ENCODE results near the gene TYW1. TPM values are rescaled to one million over a fixed set of nuclear protein-coding genes. Genes with fewer than 3 reads are reported as not detected.
"Not testable (repeated sequence)": the region's sequence is repeated elsewhere in the genome, so short reads cannot be mapped to it uniquely, and the experiment has no call there.

Gene TYW1
- total RNA-seq, 1 donor from 2014 or later = 18.9 TPM

DNA sequence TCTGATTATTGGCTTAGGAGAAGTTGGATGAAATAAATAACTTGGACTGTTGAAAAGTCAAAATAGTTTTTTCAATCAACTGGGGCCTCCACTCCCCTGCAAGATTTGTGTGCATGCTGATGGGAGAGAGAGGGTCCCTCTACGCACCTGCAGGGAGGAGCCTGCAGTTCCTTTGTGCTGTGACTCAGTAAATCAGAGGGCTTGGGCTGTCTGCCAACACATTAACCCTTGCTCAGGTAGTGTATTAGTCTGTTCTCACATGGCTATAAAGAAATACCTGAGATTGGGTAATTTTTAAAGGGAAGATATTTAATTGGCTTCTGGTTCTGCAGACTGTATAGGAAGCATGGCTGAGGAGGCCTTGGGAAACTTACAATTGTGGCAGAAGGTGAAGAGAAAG is 261.1 kb downstream of the TYW1 start:
- DNase-seq = not testable (repeated sequence)

- DNase-seq = not testable (repeated sequence)
These were observed 262.7 kb downstream of the TYW1 start for GRCh38 chr7:67259363-67259762.

- DNase-seq = peak; percentile 15
These were observed 263.5 kb downstream of the TYW1 start for GRCh38 chr7:67260166-67260586.

DNA sequence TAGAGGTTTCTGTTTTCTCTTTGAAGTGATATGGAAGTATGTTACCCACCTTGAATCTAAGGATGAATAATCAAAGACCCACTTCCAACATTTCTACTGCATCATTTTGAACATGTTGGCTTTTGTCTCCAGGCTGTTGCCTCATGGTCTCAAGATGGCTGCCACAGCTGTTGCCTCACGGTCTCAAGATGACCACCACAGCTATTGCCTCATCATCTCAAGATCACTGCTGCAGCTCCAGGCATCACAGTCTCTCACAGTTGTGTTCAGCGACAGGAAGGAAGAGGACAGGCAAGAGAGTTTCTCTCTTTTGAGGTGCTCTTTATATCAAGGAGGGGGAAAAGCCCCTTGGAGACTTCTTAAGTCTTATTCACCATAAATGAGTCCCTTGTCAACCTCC is 267.4 kb downstream of the TYW1 start:
- DNase-seq = not testable (repeated sequence)

- not testable (repeated sequence) for DNase-seq
These were observed 269.4 kb downstream of the TYW1 start for GRCh38 chr7:67266070-67266469.

DNA sequence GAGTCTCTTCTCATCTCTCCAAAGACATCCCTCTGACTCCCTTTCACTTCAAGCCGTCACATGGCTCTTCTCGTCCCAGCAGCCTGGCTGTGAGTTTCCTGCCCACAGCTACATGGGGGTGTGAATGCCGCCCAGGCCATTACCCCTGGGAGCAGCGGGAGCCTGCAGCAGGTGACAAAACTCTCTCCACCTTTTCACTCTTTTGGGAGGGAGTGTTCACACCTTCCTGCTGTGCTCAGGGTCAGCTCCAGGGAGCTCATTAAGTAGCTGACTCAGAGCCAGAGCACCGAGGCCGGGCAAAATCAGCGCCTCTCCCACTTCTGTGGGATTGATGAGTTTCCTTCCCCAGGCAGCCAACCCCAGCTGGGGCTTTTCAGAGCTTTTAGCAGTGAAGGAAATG is 271.3 kb downstream of the TYW1 start:
- DNase-seq = no peak

GRCh38 chr7:67269916-67270315 is 273.3 kb downstream of the TYW1 start:
- DNase-seq = not testable (repeated sequence)

Other genes with a start within 250 kb of the TYW1 start
- 92.6 and 97.2 TPM in 2 replicates for gene TMEM248, start 75.6 kb upstream of the TYW1 start, total RNA-seq
- gene SBDS, start 1.2 kb upstream of the TYW1 start, total RNA-seq = 106 and 125 TPM in 2 replicates

Data from dermis blood vessel endothelial cell (primary cell).